ENCODE results near the gene IKBIP. TPM values are rescaled to one million over a fixed set of nuclear protein-coding genes. Genes with fewer than 3 reads are reported as not detected.

The IKBIP gene, protein sequence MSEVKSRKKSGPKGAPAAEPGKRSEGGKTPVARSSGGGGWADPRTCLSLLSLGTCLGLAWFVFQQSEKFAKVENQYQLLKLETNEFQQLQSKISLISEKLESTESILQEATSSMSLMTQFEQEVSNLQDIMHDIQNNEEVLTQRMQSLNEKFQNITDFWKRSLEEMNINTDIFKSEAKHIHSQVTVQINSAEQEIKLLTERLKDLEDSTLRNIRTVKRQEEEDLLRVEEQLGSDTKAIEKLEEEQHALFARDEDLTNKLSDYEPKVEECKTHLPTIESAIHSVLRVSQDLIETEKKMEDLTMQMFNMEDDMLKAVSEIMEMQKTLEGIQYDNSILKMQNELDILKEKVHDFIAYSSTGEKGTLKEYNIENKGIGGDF
- 10 to 100 TPM in 1 of 3 donors, 1 to 10 TPM in 2; 6.7 to 13.5 (median 6.9) TPM for polyA plus RNA-seq

- H3K27ac Mint-ChIP-seq = peak within 1 kb of the TSS; percentile 87 to 97 (median 95)
- H3K36me3 Mint-ChIP-seq = peaks cover 3 to 8% (median 4%) of the 10 kb centered on the region in 3 donors
- peaks cover 0 to 16% (median 4%) of the 10 kb centered on the region in 3 donors for H3K27me3 Mint-ChIP-seq (ENCODE audit: low read depth in 3 of 3)
Observed at GRCh38 chr12:98644712-98645571, at the start of gene IKBIP, which contains the start of gene APAF1. TSS of gene IKBIP (minus strand) at chr12:98644788. CDS start at chr12:98644701, 87 bp downstream. TSS of gene APAF1 (plus strand) at chr12:98645290. CDS start at chr12:98648360, 3,070 bp downstream.

DNA sequence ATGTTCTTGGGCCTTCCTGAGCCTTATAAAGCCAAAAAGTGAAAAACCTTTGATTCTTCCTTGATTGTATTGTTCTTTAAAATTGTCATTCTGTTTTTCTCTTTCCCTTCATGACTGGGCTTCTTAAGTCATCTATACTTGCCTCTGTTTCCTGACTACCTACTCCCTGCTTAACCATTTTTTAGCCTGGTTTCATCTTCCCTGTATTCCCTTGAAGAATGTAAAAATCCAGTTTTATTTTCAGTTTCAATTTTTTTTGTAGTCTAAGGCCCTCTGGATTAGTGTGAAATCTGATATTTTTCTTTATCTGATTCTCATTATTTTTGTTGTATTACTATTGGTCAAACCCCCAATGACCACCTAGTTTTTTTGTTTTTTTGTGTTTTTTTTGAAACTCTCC is 46.8 kb upstream of the IKBIP start:
- Mint-ChIP-seq H3K9me3 (no peaks in the 10 kb centered on the region), H3K4me1 (peaks cover 9 to 31% of the 10 kb centered on the region in 2 donors), H3K36me3 (peaks cover 16 to 51% (median 37%) of the 10 kb centered on the region in 3 donors), H3K27ac (peak overlapping the region in 5 of 6 donors; percentile 18 to 66 (median 35)), H3K27me3 (ENCODE audit: low read depth in 3 of 3) (peaks cover 0 to 2% (median 0%) of the 10 kb centered on the region in 3 donors), H3K4me3 (no peak overlapping the region)
- no peak for DNase-seq

More at GRCh38 chr12:98644712-98645571, at the start of gene IKBIP, which contains the start of gene APAF1:
- Mint-ChIP-seq H3K9me3 (no peaks in the 10 kb centered on the region), H3K4me1 (peaks cover 25 to 46% of the 10 kb centered on the region in 2 donors), H3K4me3 (peak within 1 kb of the TSS; percentile 98 to 99 (median 98))
- peak; percentile 96 to 97 (median 97) for DNase-seq

GRCh38 chr12:98686603-98687002 is 42.0 kb upstream of the IKBIP start:
- H3K27me3 Mint-ChIP-seq (ENCODE audit: low read depth in 3 of 3) = peaks cover 0 to 2% (median 0%) of the 10 kb centered on the region in 3 donors
- H3K9me3 Mint-ChIP-seq = peaks cover 0 to 1% (median 0%) of the 10 kb centered on the region in 6 donors
- DNase-seq = no peak
- H3K4me3 Mint-ChIP-seq = no peak overlapping the region
- no peak overlapping the region for H3K27ac Mint-ChIP-seq
- peaks cover 3 to 6% of the 10 kb centered on the region in 2 donors for H3K4me1 Mint-ChIP-seq
- peaks cover 11 to 57% (median 51%) of the 10 kb centered on the region in 3 donors for H3K36me3 Mint-ChIP-seq

DNA sequence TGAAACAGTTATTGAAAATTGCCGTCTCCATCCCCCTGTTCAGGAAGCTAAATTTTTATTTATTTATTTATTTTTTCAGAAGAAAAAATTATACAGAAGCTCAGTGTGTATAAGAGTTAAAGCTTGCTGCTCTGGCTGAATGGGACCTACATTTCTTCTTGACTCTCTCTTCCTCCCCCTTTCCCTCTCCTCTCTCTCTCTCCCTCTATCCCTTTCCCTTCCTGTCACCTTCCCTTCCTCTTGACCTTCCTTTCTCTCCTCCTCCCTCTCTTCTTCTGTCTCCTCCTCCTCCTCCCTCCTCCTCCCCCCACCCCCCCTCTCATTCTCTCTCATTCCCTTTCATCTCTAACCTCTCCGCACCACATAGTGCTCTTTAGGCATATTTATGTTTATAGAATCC is 39.6 kb upstream of the IKBIP start:
- H3K36me3 Mint-ChIP-seq = peaks cover 4 to 50% (median 32%) of the 10 kb centered on the region in 3 donors
- no peak overlapping the region for H3K27ac Mint-ChIP-seq
- no peaks in the 10 kb centered on the region for H3K4me1 Mint-ChIP-seq
- DNase-seq = no peak
- H3K4me3 Mint-ChIP-seq = no peak overlapping the region
- H3K27me3 Mint-ChIP-seq (ENCODE audit: low read depth in 3 of 3) = no peaks in the 10 kb centered on the region
- peaks cover 0 to 1% (median 0%) of the 10 kb centered on the region in 6 donors for H3K9me3 Mint-ChIP-seq

- H3K4me3 Mint-ChIP-seq = no peak overlapping the region
- no peak for DNase-seq
- peaks cover 11 to 36% (median 17%) of the 10 kb centered on the region in 3 donors for H3K36me3 Mint-ChIP-seq
- H3K27ac Mint-ChIP-seq = no peak overlapping the region
- H3K9me3 Mint-ChIP-seq = peaks cover 0 to 1% (median 0%) of the 10 kb centered on the region in 6 donors
- no peaks in the 10 kb centered on the region for H3K27me3 Mint-ChIP-seq (ENCODE audit: low read depth in 3 of 3)
- H3K4me1 Mint-ChIP-seq = no peaks in the 10 kb centered on the region
Observed at GRCh38 chr12:98679611-98680005, 35.0 kb upstream of the IKBIP start.

DNA sequence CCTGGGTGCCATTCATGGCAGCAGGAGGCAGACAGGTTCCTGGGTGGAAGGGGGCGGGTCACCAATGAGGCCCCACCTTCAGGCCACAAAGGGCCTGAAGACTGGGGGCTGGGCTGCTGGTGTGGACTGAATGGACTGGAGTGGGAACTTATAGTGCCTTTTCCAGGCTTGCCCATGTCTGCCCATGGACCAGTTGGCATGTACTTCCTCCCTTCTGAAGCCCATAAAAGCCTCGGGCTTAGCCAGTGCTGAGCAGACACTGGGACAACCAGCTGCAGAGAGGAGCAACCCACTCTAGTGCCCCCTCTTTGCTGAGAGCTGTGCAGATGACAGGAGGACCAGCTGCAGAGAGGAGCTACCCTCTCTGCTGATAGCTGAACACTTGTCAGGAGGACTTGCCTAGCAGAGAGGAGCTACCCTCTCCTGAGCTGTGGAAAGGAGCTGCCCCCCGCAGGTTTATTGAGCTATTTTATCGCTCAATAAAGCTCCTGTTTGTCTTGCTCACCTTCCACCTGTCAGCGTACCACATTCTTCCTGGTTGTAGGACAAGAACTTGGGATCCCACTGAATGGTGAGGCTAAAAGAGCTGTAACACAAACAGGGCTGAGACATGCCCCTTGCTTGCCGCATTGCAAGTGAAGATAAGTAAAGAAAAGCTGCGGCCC is 34.5 kb upstream of the IKBIP start:
- no peak overlapping the region for H3K27ac Mint-ChIP-seq
- no peaks in the 10 kb centered on the region for H3K4me1 Mint-ChIP-seq
- H3K27me3 Mint-ChIP-seq (ENCODE audit: low read depth in 3 of 3) = no peaks in the 10 kb centered on the region
- H3K36me3 Mint-ChIP-seq = peaks cover 14 to 32% (median 16%) of the 10 kb centered on the region in 3 donors
- no peak overlapping the region for H3K4me3 Mint-ChIP-seq
- no peaks in the 10 kb centered on the region for H3K9me3 Mint-ChIP-seq
- DNase-seq = no peak

- DNase-seq = no peak
- Mint-ChIP-seq H3K4me1 (no peaks in the 10 kb centered on the region), H3K27ac (no peak overlapping the region), H3K4me3 (no peak overlapping the region), H3K36me3 (peaks cover 13 to 30% (median 19%) of the 10 kb centered on the region in 3 donors), H3K9me3 (no peaks in the 10 kb centered on the region), H3K27me3 (ENCODE audit: low read depth in 3 of 3) (no peaks in the 10 kb centered on the region)
Observed at GRCh38 chr12:98678236-98678945, 33.8 kb upstream of the IKBIP start.

GRCh38 chr12:98674841-98675240 is 30.3 kb upstream of the IKBIP start:
- peaks cover 13 to 26% (median 13%) of the 10 kb centered on the region in 3 donors for H3K36me3 Mint-ChIP-seq
- no peak for DNase-seq
- H3K27me3 Mint-ChIP-seq (ENCODE audit: low read depth in 3 of 3) = no peaks in the 10 kb centered on the region
- H3K9me3 Mint-ChIP-seq = no peaks in the 10 kb centered on the region
- H3K4me3 Mint-ChIP-seq = no peak overlapping the region
- H3K4me1 Mint-ChIP-seq = peaks cover 6 to 7% of the 10 kb centered on the region in 2 donors
- H3K27ac Mint-ChIP-seq = no peak overlapping the region

DNA sequence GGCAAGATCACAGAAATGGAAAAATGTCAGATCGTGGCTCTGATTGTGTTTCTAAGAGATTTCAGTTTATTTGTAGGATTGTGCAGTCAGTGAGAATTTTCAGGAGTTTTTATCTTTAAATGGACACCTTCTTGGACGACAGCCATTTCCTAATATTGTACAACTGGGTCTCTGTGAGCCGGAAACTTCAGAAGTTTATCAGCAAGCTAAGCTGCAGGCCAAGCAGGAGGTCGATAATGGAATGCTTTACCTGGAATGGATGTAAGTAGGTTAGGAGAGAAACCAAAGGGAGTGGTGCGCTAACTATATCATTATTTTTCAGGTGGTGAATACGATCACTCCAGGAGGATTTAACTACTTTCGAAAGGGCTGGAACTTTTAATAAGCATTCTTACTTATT is 26.9 kb upstream of the IKBIP start:
- Mint-ChIP-seq H3K4me3 (no peak overlapping the region), H3K9me3 (no peaks in the 10 kb centered on the region), H3K4me1 (peaks cover 17 to 24% of the 10 kb centered on the region in 2 donors), H3K36me3 (peaks cover 24 to 33% (median 31%) of the 10 kb centered on the region in 3 donors), H3K27ac (peak overlapping the region in 1 of 6 donors; percentile 23), H3K27me3 (ENCODE audit: low read depth in 3 of 3) (no peaks in the 10 kb centered on the region)
- DNase-seq = no peak

GRCh38 chr12:98669751-98670150 is 25.2 kb upstream of the IKBIP start:
- Mint-ChIP-seq H3K27ac (peak overlapping the region in 2 of 6 donors; percentile 73 to 78), H3K4me1 (peaks cover 17 to 24% of the 10 kb centered on the region in 2 donors), H3K36me3 (peaks cover 27 to 41% (median 40%) of the 10 kb centered on the region in 3 donors), H3K4me3 (no peak overlapping the region), H3K9me3 (no peaks in the 10 kb centered on the region), H3K27me3 (ENCODE audit: low read depth in 3 of 3) (no peaks in the 10 kb centered on the region)
- no peak for DNase-seq

DNA sequence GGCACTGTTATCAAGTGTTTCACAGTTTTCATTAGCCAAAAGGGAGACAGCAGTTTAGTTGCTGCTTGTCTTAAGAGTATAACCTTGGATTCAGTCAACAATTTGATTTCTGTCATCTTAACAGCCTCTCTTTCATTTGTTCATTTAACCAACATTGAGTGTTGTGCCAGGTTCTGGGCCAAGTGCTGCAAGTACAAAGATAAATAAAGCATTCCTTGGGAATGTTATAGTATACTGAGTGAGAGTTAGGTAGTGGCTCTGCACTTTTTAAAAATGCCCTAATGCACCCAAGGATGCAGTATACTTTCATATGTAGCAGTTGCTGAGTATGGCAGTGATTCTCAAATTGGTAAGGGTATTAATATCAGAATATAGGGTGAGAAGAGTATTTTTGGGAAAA is 15.9 kb upstream of the IKBIP start:
- H3K9me3 Mint-ChIP-seq = no peaks in the 10 kb centered on the region
- peak overlapping the region in 3 of 6 donors; percentile 27 to 71 (median 28) for H3K27ac Mint-ChIP-seq
- no peaks in the 10 kb centered on the region for H3K4me1 Mint-ChIP-seq
- H3K27me3 Mint-ChIP-seq (ENCODE audit: low read depth in 3 of 3) = peaks cover 0 to 2% (median 0%) of the 10 kb centered on the region in 3 donors
- peaks cover 14 to 42% (median 18%) of the 10 kb centered on the region in 3 donors for H3K36me3 Mint-ChIP-seq
- H3K4me3 Mint-ChIP-seq = no peak overlapping the region
- DNase-seq = no peak

DNA sequence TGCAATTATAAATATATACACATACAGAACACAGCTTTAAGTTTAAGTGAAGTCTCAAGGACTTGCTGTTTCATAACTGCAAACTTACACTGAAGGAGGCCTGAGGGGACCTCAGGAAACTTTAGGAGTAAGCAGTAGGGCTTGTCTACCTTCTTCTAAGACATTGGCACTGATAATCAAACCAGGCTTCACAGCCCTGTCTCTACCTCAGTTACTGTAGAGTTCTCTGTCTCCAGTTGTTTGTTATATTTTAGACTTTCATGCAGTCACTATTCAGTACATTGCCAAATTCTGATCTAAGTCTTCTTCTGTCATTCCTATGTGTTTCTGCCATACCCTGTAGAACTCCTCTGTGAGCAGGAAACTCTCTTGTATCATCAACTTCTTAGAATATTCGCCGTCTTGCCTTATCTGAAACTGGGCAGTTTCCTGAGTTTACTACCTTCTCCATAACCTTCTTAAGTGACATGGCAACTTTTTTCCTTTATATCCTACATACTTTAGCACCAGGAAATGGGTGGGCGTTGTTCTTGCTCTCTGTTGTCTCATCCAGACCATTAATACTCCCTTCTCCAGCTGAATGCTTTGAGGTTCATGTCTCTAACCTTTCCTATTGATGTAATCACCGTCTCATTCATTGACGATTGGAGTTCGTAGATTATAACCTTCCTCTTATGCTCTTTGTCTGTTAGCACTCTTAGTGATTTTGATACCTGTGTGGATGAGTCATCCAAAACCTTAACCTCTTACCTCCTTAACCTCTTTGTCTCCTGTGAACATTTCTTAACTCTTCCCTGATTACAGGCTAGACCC is 11.9 kb upstream of the IKBIP start:
- H3K4me1 Mint-ChIP-seq = peaks cover 0 to 6% of the 10 kb centered on the region in 2 donors
- peaks cover 0 to 2% (median 0%) of the 10 kb centered on the region in 3 donors for H3K27me3 Mint-ChIP-seq (ENCODE audit: low read depth in 3 of 3)
- H3K27ac Mint-ChIP-seq = peak overlapping the region in 2 of 6 donors; percentile 7 to 27
- DNase-seq = no peak
- no peaks in the 10 kb centered on the region for H3K9me3 Mint-ChIP-seq
- no peak overlapping the region for H3K4me3 Mint-ChIP-seq
- peaks cover 5 to 26% (median 11%) of the 10 kb centered on the region in 3 donors for H3K36me3 Mint-ChIP-seq

Measured in immature natural killer cell (primary cell).